Spinal cord (tissue), 10 donors: Measurements from ENCODE around the gene ZNF534. TPM values are rescaled to one million over a fixed set of nuclear protein-coding genes. Genes with fewer than 3 reads are reported as not detected.
"Not testable (repeated sequence)": the region's sequence is repeated elsewhere in the genome, so short reads cannot be mapped to it uniquely, and the experiment has no call there.

Experiments used
- DNase-seq, 6 donors: peaks; one replicate each; pipeline versions ENCODE4 v3.0.0 to v3.0.0-alpha.2; 2013 to 2015; ENCODE audit warnings: low spot score in 6 of 6, low read depth in 4 of 6
- H3K27ac ChIP-seq: one replicate; pipeline ENCODE4 v1.5.1; 2013; ENCODE audit warnings: low read depth, low read length, control low read depth
- H3K27me3 ChIP-seq: one replicate; pipeline ENCODE4 v1.6.1; 2013; ENCODE audit warnings: low read length; ENCODE audit not compliant: control insufficient read depth, insufficient read depth
- H3K36me3 ChIP-seq: one replicate; pipeline ENCODE4 v1.6.1; 2013; ENCODE audit warnings: low read length; ENCODE audit not compliant: control insufficient read depth, insufficient read depth
- H3K4me1 ChIP-seq: one replicate; pipeline ENCODE4 v1.6.1; 2013; ENCODE audit warnings: low read length; ENCODE audit not compliant: control insufficient read depth, insufficient read depth
- H3K4me3 ChIP-seq: one replicate; pipeline ENCODE4 v1.5.1; 2013; ENCODE audit warnings: low read depth, low read length, control low read depth
- H3K9me3 ChIP-seq: one replicate; pipeline ENCODE4 v1.6.1; 2013; ENCODE audit warnings: low read length; ENCODE audit not compliant: control insufficient read depth, insufficient read depth
- WGBS: methylation state at CpG from one replicate; pipeline ENCODE4 v1.1.5; 2013; ENCODE audit warnings: missing lambda C conversion rate; ENCODE audit not compliant: insufficient coverage; 5-methylcytosine and 5-hydroxymethylcytosine counted together
- polyA plus RNA-seq, 2 donors: library from polyadenylated mRNA; unstranded; fragments of 120-200 nt; gene quantifications; one replicate each; pipeline ENCODE4 v1.2.1, GENCODE V29; 2013; ENCODE audit not compliant: insufficient read length in 2 of 2
- small RNA-seq: library from RNA; depleted of rRNA; stranded (forward); fragments of <200 nt; gene quantifications from one replicate; pipeline ENCODE3, GENCODE V24; 2014; ENCODE audit warnings: low replicate concordance
- total RNA-seq, 2 donors: library from RNA; depleted of rRNA in 1 of 2; stranded (reverse); fragments of 120-200 nt in 1 of 2; fragments of >200 nt in 1 of 2; gene quantifications; one replicate each; pipeline versions ENCODE4 v1.2.3 to v1.2.4, GENCODE V29; 2013 to 2014
- donor health status: healthy.

ZNF534 gene
- total and polyA plus RNA-seq, 4 donors, result 0.40 to 1.7 (median 0.96) TPM

- Histone ChIP-seq H3K4me1 (no peaks in the 10 kb centered on the region), H3K27ac (no peak overlapping the region), H3K36me3 (peaks cover 24% of the 10 kb centered on the region), H3K27me3 (no peaks in the 10 kb centered on the region), H3K4me3 (no peak overlapping the region), H3K9me3 (no peaks in the 10 kb centered on the region)
- 20% methylated on average over 28 of the region's 28 CpGs for WGBS
- DNase-seq, result no peak
Observed at GRCh38 chr19:52492994-52493470, 64.1 kb downstream of the ZNF534 start.

DNA sequence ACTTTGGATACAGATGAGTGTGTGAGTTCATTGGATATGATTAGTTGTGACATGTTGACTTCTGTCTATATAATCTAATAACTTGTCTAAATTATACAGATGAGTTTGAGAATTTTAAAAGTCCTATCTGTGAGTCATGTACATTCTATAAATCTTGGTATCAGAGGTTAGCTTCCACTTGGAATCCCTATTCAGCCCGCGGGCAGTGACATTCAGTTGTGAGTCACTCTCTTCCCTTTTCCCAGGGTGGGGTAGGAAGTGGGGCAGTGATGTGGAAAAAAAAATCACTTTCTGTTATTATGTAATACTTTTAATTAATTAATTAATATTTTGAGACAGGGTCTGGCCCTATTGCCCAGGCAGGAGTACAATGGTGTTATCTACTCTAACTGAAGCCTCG, 65.6 kb downstream of the ZNF534 start:
- no peak for DNase-seq
- Histone ChIP-seq H3K27ac (no peak overlapping the region), H3K4me3 (no peak overlapping the region), H3K27me3 (no peaks in the 10 kb centered on the region), H3K9me3 (no peaks in the 10 kb centered on the region), H3K4me1 (no peaks in the 10 kb centered on the region), H3K36me3 (peaks cover 24% of the 10 kb centered on the region)
- 100% methylated on average over 1 of the region's 3 CpGs for WGBS

- Histone ChIP-seq H3K36me3 (peaks cover 17% of the 10 kb centered on the region), H3K27ac (no peak overlapping the region), H3K27me3 (no peaks in the 10 kb centered on the region), H3K4me1 (no peaks in the 10 kb centered on the region), H3K4me3 (no peak overlapping the region), H3K9me3 (no peaks in the 10 kb centered on the region)
- WGBS, result 97% methylated on average over 3 of the region's 8 CpGs
- DNase-seq, result no peak
Observed at GRCh38 chr19:52498571-52498970, 69.6 kb downstream of the ZNF534 start.

DNA sequence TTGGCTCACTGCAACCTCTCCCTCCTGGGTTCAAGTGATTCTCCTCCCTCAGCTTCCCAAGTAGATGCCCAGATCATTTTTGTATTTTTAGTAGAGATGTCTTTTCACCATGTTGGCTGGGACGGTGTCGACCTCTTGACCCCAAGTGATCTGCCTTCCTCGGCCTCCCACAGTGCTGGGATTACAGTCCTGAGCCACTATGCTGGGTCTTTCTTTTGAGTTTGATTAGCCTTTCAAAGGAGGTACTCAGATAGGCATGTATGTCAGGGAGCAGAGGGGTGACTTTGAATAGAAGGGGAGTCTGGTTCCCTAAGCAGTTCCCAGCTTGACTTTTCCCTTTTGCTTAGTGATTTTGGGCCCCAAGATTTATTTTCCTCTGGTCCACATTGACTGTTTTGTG, 71.5 kb downstream of the ZNF534 start:
- H3K36me3 ChIP-seq, result peaks cover 26% of the 10 kb centered on the region
- not testable (repeated sequence) for H3K4me3 ChIP-seq, H3K9me3 ChIP-seq, H3K27ac ChIP-seq, DNase-seq, H3K27me3 ChIP-seq, H3K4me1 ChIP-seq
- 4% methylated on average over 3 of the region's 3 CpGs for WGBS

DNA sequence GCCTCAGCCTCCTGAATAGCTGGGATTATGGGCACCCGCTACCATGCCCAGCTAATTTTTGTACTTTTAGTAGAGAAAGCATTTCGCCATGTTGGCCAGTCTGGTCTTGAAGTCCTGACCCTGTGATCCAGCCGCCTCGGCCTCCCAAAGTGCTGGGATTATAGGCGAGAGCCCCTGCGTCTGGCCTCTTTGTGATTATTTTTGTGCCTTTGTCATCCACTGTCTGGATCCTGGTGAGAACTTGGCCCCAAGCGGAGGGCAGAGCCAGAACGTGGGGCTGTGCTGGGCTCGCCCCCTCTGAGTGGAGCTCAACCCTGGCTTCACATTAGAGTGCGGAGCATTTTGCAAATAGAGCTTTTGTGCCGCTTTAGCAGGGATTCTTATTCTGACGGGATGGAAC, 72.0 kb downstream of the ZNF534 start:
- DNase-seq, H3K4me3 ChIP-seq, H3K27me3 ChIP-seq, H3K4me1 ChIP-seq, H3K27ac ChIP-seq, H3K9me3 ChIP-seq: not testable (repeated sequence)
- WGBS, result 63% methylated on average over 11 of the region's 12 CpGs
- H3K36me3 ChIP-seq, result peaks cover 24% of the 10 kb centered on the region

Small RNAs within 50 kb of the gene (small RNA-seq; reads per million reads assigned to genes)
- not detected for gene AC010332.1

Other genes starting within 250 kb of the ZNF534 start
- gene PPP2R1A, start 239.1 kb upstream of the ZNF534 start, total RNA-seq, result 100 to 1,000 TPM; 217 to 232 TPM
- gene PPP2R1A, start 239.1 kb upstream of the ZNF534 start, polyA plus RNA-seq, result 100 to 1,000 TPM; 726 to 752 TPM
- gene ZNF766, start 159.6 kb upstream of the ZNF534 start, total RNA-seq, result 10 to 100 TPM; 13.7 to 22.1 TPM
- 10 to 100 TPM; 10.2 to 10.7 TPM for gene ZNF766, start 159.6 kb upstream of the ZNF534 start, polyA plus RNA-seq
- 10 to 100 TPM; 10.0 to 13.4 TPM for gene ZNF480, start 132.0 kb upstream of the ZNF534 start, total RNA-seq
- 10 to 100 TPM in 1 of 2 donors, 1 to 10 TPM in 1; 8.2 to 10.8 TPM for gene ZNF480, start 132.0 kb upstream of the ZNF534 start, polyA plus RNA-seq
- gene ZNF610, start 92.9 kb upstream of the ZNF534 start, total RNA-seq, result 10 to 100 TPM; 11.4 to 12.9 TPM
- 10 to 100 TPM; 11.5 to 13.3 TPM for gene ZNF610, start 92.9 kb upstream of the ZNF534 start, polyA plus RNA-seq
- gene ZNF880, start 59.2 kb upstream of the ZNF534 start, total RNA-seq, result 10 to 100 TPM; 41.5 to 56.7 TPM
- 10 to 100 TPM; 14.9 to 26.2 TPM for gene ZNF880, start 59.2 kb upstream of the ZNF534 start, polyA plus RNA-seq
- gene ZNF528, start 31.3 kb upstream of the ZNF534 start, total RNA-seq, result 10 to 100 TPM; 45.7 to 68.2 TPM
- gene ZNF528, start 31.3 kb upstream of the ZNF534 start, polyA plus RNA-seq, result 10 to 100 TPM; 38.9 to 46.3 TPM
- gene ZNF578, start 24.4 kb downstream of the ZNF534 start, total RNA-seq, result 10 to 100 TPM; 10.6 to 15.5 TPM
- gene ZNF578, start 24.4 kb downstream of the ZNF534 start, polyA plus RNA-seq, result 1 to 10 TPM; 4.8 to 5.4 TPM
- gene ZNF808, start 98.5 kb downstream of the ZNF534 start, total RNA-seq, result 10 to 100 TPM; 26.1 to 38.4 TPM
- gene ZNF808, start 98.5 kb downstream of the ZNF534 start, polyA plus RNA-seq, result 1 to 10 TPM; 6.4 to 8.4 TPM
- gene ZNF701, start 141.1 kb downstream of the ZNF534 start, total RNA-seq, result 10 to 100 TPM; 17.7 to 30.6 TPM
- gene ZNF701, start 141.1 kb downstream of the ZNF534 start, polyA plus RNA-seq, result 10 to 100 TPM in 1 of 2 donors, 1 to 10 TPM in 1; 7.8 to 10.5 TPM
- 10 to 100 TPM; 66.7 to 76.5 TPM for gene ZNF83, start 209.2 kb downstream of the ZNF534 start, total RNA-seq
- 10 to 100 TPM; 53.5 to 86.3 TPM for gene ZNF83, start 209.2 kb downstream of the ZNF534 start, polyA plus RNA-seq